MG63 (cell line): ENCODE results near the gene TMEM130. TPM values are rescaled to one million over a fixed set of nuclear protein-coding genes. Genes with fewer than 3 reads are reported as not detected.
"Not testable (repeated sequence)": the region's sequence is repeated elsewhere in the genome, so short reads cannot be mapped to it uniquely, and the experiment has no call there.

ENCODE experiments used
- DNase-seq: peaks from one replicate; pipeline ENCODE4 v3.0.0-alpha.2; 2020
- H3K27me3 ChIP-seq: fragments of 250-450 bp; sonication (Bioruptor Pico); 2 replicates; pipeline ENCODE4 v1.5.1; 2020; ENCODE audit warnings: mild to moderate bottlenecking, moderate library complexity
- H3K36me3 ChIP-seq: fragments of 250-450 bp; sonication (Bioruptor Pico); 2 replicates; pipeline ENCODE4 v1.5.1; 2020; ENCODE audit warnings: mild to moderate bottlenecking, moderate library complexity
- H3K4me3 ChIP-seq: fragments of 250-450 bp; sonication (Bioruptor Pico); 2 replicates; pipeline ENCODE4 v1.5.1; 2020; ENCODE audit warnings: mild to moderate bottlenecking, moderate library complexity
- H3K9me3 ChIP-seq: fragments of 250-450 bp; sonication (Bioruptor Pico); 2 replicates; pipeline ENCODE4 v1.5.1; 2020; ENCODE audit warnings: mild to moderate bottlenecking, moderate library complexity
- total RNA-seq: library from RNA; depleted of rRNA; stranded (reverse); fragments of >200 nt; shearing (Covaris generic); gene quantifications from 2 replicates; pipeline ENCODE4 v1.2.3, GENCODE V29; 2014; ENCODE audit warnings: low replicate concordance

Gene TMEM130
- total RNA-seq, 1 experiment from 2014 or later, result 0.23 TPM

- no peaks in the 10 kb centered on the region for H3K27me3 ChIP-seq
- peaks cover 15% of the 10 kb centered on the region for H3K36me3 ChIP-seq
- no peaks in the 10 kb centered on the region for H3K9me3 ChIP-seq
- H3K4me3 ChIP-seq, result no peak overlapping the region
- no peak for DNase-seq
These were observed 10.7 kb upstream of the TMEM130 start for GRCh38 chr7:98880485-98880884.

DNA sequence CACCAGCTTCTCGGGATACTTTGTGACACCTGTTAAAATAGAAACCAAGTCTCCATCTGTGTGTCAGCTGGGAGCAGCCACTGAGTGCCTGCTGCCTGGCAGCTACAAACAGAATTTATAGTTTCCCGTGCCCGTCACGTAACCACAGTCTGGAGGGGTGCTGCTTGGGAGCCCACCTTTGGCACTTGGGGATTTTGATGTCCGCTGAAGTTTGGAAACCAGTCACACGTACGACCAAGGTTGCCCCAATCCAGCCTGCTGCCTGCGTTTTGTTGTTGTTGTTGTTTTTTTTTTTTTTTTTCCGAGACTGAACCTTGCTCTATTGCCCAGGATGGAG, 10.1 kb upstream of the TMEM130 start:
- Histone ChIP-seq H3K4me3 (peak overlapping the region; percentile 73), H3K9me3 (no peaks in the 10 kb centered on the region), H3K36me3 (peaks cover 14% of the 10 kb centered on the region), H3K27me3 (no peaks in the 10 kb centered on the region)
- no peak for DNase-seq

DNA sequence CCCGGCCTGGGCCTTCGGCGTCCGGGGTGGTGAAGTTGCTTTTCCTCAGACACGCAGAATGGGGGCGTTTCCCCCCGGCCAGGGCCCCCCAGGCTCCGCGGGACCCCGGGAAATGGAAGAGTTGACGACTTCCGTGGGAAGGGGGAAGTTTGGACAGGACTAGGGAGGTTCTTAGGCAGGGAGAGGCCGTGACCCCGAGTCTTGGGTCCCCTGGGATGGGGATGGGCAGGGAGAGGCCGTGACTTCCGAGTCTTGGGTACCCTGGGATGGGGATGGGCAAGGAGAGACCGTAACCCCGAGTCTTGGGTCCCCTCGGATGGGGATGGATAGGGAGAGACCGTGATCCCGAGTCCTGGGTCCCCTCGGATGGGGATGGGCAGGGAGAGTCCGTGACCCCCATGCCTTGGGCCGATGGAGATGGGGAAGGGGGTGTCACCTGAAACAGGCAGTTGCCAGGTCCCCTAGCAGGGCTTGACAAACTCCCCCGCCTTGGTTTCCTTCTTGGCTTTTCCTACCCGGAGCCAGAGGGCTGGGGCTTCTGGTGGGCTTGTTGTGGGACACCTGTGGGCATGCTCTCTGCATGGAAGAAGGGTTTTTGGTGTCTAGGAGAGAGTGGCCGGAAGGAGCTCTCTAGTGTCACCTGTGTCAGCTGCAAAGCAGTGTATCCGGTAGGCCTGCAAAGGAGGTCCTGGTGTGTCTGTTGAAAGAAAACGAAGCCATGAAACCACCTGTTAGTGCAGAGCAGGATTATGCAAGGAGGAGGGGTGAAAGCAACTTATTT, 9.6 kb upstream of the TMEM130 start:
- no peak for DNase-seq
- Histone ChIP-seq H3K27me3 (no peaks in the 10 kb centered on the region), H3K36me3 (peaks cover 8% of the 10 kb centered on the region), H3K4me3 (peak overlapping the region; percentile 73), H3K9me3 (no peaks in the 10 kb centered on the region)

DNA sequence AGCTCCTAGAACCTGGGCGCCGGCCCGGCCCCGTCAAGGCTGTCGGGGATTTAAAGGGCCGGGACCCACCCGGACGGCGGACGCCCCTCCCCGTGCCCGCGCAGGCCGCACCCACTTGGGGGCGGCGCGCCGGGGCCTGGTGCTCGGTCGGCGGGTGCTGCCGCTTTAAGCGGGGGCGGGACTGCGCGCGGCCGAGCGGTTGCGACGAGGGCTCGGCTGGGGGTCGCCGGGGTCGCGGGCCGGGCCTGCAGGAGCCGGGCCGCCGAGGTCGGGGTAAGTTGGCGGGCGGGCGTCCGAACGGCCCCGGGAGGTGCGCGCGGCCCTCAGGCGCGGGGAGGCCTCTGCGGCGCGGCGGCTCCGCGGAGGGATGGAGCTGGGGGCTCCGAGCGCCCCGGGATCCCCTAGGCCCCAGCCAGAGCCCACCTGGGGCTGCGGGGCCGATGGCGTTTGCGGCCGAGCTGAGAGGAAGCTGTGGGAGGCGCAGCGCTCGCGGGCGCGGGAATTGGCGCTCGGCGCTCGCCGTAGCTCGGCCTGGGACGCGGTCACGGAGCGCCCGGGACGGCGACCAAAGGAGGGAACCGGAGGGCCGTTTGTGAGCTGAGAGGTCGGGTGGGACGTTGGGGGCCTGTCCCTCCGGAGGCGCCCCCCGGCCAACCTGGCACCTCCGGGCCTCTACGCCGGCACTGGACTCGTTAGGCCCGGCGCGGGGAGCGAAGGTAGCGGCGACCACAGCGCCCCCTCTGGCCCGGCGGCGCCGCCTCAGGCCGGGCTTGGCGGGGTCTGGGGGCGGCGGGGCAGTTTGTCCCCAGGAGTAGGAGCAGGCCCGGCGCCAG, 8.8 kb upstream of the TMEM130 start, which contains the start of gene TRRAP:
Gene TRRAP (plus strand): TSS at position 168 of the 833 bp plus-strand sequence. CDS start 2,619 bp downstream, outside the sequence.
- Histone ChIP-seq H3K27me3 (no peaks in the 10 kb centered on the region), H3K9me3 (no peaks in the 10 kb centered on the region), H3K4me3 (peak within 1 kb of the TSS; percentile 73), H3K36me3 (peaks cover 8% of the 10 kb centered on the region)
- peak; percentile 71 for DNase-seq

DNA sequence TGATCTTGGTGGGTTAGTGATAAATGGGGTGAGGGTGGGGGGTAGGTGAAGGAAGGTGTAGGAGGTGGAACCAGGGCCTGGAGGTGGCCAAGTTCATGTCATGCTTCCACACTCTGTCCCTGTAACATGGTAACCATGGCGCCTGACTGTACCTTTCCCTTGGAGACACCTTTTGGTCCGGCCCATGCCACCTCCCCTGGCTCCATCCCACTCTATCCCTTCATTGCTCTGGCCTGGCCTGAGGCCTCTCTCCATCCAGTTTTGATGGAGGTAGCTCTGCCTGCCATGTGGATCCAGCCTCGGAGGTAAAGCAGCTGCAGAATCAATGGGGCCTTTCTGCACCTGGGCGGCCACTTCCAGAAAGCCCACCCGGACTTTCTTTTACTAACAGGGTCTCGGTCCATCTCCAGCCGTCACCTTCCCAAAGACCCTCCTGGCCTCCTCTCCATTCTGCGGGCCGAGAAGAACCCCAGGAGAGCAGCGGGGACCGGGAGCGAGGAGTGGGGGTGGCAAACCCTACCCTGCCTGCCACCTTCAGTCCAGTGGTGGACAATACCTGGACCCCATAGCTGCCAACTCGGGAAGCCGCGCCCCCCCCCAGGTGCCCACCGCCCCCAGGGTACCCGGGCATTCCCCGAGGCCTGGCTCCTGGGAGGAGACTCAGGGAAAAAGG, 8.0 kb upstream of the TMEM130 start:
- H3K36me3 ChIP-seq, result peaks cover 6% of the 10 kb centered on the region
- no peaks in the 10 kb centered on the region for H3K9me3 ChIP-seq
- no peaks in the 10 kb centered on the region for H3K27me3 ChIP-seq
- peak overlapping the region; percentile 73 for H3K4me3 ChIP-seq
- no peak for DNase-seq

GRCh38 chr7:98877146-98877545, 7.3 kb upstream of the TMEM130 start:
- H3K4me3 ChIP-seq, result no peak overlapping the region
- H3K36me3 ChIP-seq, result peaks cover 5% of the 10 kb centered on the region; the same call in 1 of the 2 replicates
- no peaks in the 10 kb centered on the region for H3K9me3 ChIP-seq
- no peak for DNase-seq
- H3K27me3 ChIP-seq, result no peaks in the 10 kb centered on the region

DNA sequence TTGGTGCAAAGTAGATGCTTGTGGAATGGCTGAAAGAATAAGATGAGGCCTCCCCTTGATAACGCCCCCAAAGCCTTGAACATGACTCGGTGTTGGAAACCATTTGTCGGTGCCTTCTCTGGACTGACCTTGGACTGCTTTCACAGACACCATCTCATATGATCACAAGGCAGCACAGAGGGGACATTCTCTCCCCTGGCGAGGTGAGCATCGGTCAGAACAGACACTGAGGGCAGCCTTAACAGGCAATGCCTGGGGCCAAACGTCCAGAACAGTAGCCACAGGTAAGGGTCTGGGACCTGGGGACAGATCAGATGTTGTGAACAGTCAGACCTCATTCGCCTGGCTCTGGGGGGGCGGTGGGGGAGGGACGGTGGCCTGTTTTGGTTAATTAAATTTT, 5.7 kb upstream of the TMEM130 start:
- Histone ChIP-seq H3K4me3 (no peak overlapping the region), H3K36me3 (no peaks in the 10 kb centered on the region), H3K27me3 (no peaks in the 10 kb centered on the region), H3K9me3 (no peaks in the 10 kb centered on the region)
- no peak for DNase-seq

GRCh38 chr7:98874942-98875341, 5.1 kb upstream of the TMEM130 start:
- Histone ChIP-seq H3K4me3 (no peak overlapping the region), H3K9me3 (no peaks in the 10 kb centered on the region), H3K27me3 (no peaks in the 10 kb centered on the region), H3K36me3 (no peaks in the 10 kb centered on the region)
- no peak for DNase-seq

DNA sequence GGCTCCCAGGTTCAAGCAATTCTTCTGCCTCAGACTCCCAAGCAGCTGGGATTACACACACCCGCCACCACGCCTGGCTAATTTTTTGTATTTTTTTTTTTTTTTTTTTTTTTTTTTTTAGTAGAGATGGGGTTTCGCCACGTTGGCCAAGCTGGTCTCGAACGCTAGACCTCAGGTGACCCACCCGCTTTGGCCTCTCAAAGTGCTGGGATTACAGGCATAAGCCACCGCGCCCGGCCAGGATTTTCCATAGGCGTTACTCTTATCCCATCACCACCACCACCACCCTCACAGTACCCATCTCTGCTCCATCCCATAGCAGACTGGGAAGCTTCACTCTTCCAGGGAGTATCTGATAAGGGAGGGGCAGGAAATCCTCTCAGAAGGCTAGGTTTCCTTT, 3.8 kb upstream of the TMEM130 start:
- H3K36me3 ChIP-seq, H3K27me3 ChIP-seq, H3K4me3 ChIP-seq, DNase-seq, H3K9me3 ChIP-seq: not testable (repeated sequence)

GRCh38 chr7:98872328-98872924, 2.6 kb upstream of the TMEM130 start:
- Histone ChIP-seq H3K4me3 (no peak overlapping the region), H3K27me3 (peaks cover 4% of the 10 kb centered on the region; the same call in 1 of the 2 replicates), H3K36me3 (no peaks in the 10 kb centered on the region), H3K9me3 (no peaks in the 10 kb centered on the region)
- DNase-seq, result no peak

DNA sequence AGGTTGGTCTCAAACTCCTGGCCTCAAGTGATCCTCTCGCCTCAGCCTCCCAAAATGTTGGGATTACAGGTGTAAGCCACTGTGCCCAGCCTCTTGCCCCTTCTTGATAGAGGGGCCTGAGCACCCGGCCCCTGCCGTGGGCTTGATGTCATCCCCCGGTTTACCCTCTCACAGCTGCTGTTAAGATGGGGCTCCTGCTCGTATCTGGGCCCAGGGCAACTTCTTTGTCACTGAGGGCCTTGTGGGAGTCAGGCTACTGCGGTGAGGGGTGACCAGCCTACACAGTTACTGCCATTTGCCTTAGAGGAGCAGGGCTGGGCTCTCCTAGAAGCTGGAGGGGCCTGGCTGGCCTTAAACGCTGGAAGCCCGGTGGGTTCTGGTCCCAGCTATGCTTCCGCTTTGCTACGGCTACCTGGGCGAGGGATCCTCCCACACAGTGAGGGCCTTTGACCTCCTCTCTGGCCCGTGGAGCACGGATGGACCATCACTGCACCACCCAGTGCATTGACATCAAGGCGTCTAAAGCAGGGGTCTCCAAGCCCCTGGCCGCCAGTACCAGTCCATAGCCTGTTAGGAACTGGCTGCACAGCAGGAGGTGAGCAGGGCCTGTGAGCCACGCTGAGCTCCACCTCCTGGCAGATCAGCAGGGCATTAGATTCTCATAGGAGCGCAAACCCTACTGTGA, 1.1 kb upstream of the TMEM130 start:
- DNase-seq, result no peak
- no peak overlapping the region for H3K4me3 ChIP-seq
- H3K27me3 ChIP-seq, result peaks cover 4% of the 10 kb centered on the region; the same call in 1 of the 2 replicates
- no peaks in the 10 kb centered on the region for H3K9me3 ChIP-seq
- H3K36me3 ChIP-seq, result no peaks in the 10 kb centered on the region

- Histone ChIP-seq H3K9me3 (no peaks in the 10 kb centered on the region), H3K27me3 (peaks cover 4% of the 10 kb centered on the region; the same call in 1 of the 2 replicates), H3K4me3 (no peak overlapping the region), H3K36me3 (no peaks in the 10 kb centered on the region)
- peak; percentile 35 for DNase-seq
These were observed 372 bp upstream of the TMEM130 start for GRCh38 chr7:98870121-98870651.

DNA sequence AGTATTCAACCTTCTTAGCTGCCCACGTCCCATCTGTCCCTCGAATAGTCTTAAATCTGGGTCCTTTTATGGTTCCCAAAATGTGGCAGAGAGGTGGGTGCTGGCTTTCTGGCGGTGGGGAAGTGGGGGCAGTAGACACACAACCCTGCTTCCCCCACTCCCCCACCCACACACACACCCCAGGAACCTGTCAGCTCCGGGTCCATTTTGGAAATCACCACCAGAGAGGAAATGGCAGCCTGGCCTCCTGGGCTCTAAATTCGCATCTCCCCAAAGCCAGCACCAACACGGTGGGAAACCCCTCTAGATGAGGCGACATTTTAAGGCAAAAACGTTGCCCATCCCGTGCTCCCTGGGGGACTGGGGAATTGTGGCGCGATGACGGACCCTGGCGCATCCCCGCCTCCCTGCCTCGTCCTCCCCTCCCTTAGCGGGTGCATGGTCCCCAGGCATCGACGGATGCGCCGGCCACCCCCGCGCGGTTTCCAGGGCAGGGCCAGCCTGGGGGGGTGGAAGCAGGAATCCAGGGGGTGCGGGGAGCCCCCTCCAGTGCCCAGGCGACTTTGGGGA, 702 bp downstream of the TMEM130 start:
- Histone ChIP-seq H3K27me3 (peaks cover 4% of the 10 kb centered on the region; the same call in 1 of the 2 replicates), H3K36me3 (no peaks in the 10 kb centered on the region), H3K4me3 (no peak overlapping the region), H3K9me3 (no peaks in the 10 kb centered on the region)
- DNase-seq, result no peak

DNA sequence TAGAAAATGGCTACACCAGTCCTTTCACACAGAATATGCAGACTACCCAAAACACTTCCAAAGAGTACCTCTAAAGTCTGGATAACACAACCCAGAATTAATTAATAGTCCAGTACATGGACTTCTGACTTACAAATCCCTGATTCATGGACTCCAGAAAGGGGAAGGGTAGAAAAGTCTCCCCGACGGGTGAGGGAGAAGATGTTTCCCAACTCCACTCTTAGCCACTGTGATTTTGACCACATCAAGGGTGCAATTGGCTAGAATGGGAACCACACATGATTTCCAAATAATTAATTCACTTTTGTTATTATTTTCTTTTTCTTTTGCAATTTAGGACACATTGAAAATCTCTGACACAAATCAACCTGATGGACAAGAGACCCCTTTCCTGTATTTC, 1.4 kb downstream of the TMEM130 start:
- Histone ChIP-seq H3K36me3 (no peaks in the 10 kb centered on the region), H3K4me3 (no peak overlapping the region)
- DNase-seq, result no peak

GRCh38 chr7:98866765-98867164, 3.0 kb downstream of the TMEM130 start:
- Histone ChIP-seq H3K36me3 (no peaks in the 10 kb centered on the region), H3K27me3 (peaks cover 4% of the 10 kb centered on the region; the same call in 1 of the 2 replicates), H3K4me3 (no peak overlapping the region), H3K9me3 (no peaks in the 10 kb centered on the region)
- no peak for DNase-seq

More for the DNA sequence above, 1.4 kb downstream of the TMEM130 start:
- Histone ChIP-seq H3K9me3 (no peaks in the 10 kb centered on the region), H3K27me3 (peaks cover 4% of the 10 kb centered on the region; the same call in 1 of the 2 replicates)

DNA sequence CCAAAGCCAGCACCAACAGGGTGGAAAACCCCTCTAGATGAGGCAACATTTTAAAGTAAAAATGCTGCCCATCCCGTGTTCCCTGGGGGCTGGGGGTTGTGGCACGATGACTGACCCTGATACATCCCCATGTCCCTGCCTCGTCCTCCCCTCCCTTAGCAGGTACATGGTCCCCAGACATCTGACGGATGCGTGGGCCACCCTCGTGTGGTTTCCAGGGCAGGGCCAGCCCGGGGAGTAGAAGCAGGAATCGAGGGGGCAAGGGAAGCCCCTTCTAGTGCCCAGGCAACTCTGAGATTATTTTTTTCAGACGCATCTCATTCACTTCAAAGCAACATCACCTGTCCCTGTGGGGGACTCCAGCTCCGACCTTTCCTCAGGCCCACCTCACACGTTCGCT, 3.5 kb downstream of the TMEM130 start:
- Histone ChIP-seq H3K4me3 (no peak overlapping the region), H3K27me3 (peaks cover 4% of the 10 kb centered on the region; the same call in 1 of the 2 replicates), H3K9me3 (no peaks in the 10 kb centered on the region), H3K36me3 (no peaks in the 10 kb centered on the region)
- no peak for DNase-seq
